ENCODE measurements around the gene SSH2.

The SSH2 gene

DNA sequence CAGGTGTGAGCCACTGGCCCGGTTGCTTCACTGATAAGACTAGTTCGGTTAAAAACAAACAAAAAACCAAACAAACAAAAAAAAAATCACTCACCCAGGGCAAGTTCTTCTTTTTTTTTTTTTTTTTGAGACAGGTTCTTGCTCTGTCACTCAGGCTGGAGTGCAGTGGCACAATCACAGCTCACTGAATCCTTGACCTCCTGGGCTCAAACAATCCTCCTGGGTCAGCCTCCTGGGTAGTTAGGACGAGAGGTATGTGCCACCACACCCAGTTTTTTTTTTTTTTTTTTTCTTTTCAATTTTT is 187.9 kb downstream of the SSH2 start:
- no peaks in the 10 kb centered on the region for H4K20me1 ChIP-seq (ENCODE audit: insufficient read depth, low read length)
- no peak for TF ChIP-seq EZH2phosphoT487 (IDR thresholded peaks at IDR 0.05; ENCODE audit: low read depth)
- TF ChIP-seq, protein P1, sequence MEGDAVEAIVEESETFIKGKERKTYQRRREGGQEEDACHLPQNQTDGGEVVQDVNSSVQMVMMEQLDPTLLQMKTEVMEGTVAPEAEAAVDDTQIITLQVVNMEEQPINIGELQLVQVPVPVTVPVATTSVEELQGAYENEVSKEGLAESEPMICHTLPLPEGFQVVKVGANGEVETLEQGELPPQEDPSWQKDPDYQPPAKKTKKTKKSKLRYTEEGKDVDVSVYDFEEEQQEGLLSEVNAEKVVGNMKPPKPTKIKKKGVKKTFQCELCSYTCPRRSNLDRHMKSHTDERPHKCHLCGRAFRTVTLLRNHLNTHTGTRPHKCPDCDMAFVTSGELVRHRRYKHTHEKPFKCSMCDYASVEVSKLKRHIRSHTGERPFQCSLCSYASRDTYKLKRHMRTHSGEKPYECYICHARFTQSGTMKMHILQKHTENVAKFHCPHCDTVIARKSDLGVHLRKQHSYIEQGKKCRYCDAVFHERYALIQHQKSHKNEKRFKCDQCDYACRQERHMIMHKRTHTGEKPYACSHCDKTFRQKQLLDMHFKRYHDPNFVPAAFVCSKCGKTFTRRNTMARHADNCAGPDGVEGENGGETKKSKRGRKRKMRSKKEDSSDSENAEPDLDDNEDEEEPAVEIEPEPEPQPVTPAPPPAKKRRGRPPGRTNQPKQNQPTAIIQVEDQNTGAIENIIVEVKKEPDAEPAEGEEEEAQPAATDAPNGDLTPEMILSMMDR (IDR thresholded peaks at IDR 0.05; ENCODE audit: low read depth, low read length): no peak

DNA sequence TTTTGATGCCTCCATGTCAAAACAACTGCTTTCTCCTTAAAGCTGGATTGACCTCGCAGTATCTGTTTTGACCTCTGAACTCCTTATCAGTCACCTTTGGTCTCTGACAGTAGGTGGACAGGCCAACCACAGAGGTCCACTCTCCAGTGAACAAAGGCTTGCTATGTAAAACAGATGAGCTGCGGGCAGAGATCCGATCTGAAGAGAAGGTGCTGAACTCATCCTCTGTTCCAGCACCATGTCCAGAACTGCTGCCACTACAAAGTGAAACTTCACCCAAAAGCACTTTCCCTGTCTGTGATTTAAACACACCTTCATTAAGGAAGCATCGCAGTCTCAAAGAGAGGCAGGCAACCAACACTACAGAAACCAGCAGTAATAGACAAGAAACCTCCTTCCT is 190.0 kb downstream of the SSH2 start:
- H3K27ac ChIP-seq (ENCODE audit: low read length): no peak overlapping the region
- H3K4me3 ChIP-seq (ENCODE audit: low read length): no peak overlapping the region
- no peaks in the 10 kb centered on the region for H3K27me3 ChIP-seq (ENCODE audit: low read depth, low read length)
- TF ChIP-seq, protein P1 (IDR thresholded peaks at IDR 0.05; ENCODE audit: low read depth, low read length): no peak
- no peak for TF ChIP-seq EZH2phosphoT487 (IDR thresholded peaks at IDR 0.05; ENCODE audit: low read depth)
- H3K9me3 ChIP-seq (ENCODE audit: insufficient read depth, low read length): no peaks in the 10 kb centered on the region
- no peaks in the 10 kb centered on the region for H3K79me2 ChIP-seq (ENCODE audit: low read length)
- no peak overlapping the region for H3K4me2 ChIP-seq (ENCODE audit: low read length)
- H3K36me3 ChIP-seq (replicated peaks; ENCODE audit: low read depth, low read length): no peaks in the 10 kb centered on the region
- H2AFZ ChIP-seq (ENCODE audit: low read depth, low read length): no peak overlapping the region
- peaks cover 5% of the 10 kb centered on the region; the same call in 1 of the 2 replicates for H3K4me1 ChIP-seq (ENCODE audit: low read length)
- no peak overlapping the region for H3K9ac ChIP-seq (ENCODE audit: low read length)
- no peaks in the 10 kb centered on the region for H4K20me1 ChIP-seq (ENCODE audit: insufficient read depth, low read length)

More for the DNA sequence above, 187.9 kb downstream of the SSH2 start:
- Histone ChIP-seq H3K4me2 (ENCODE audit: low read length) (no peak overlapping the region), H3K27ac (ENCODE audit: low read length) (no peak overlapping the region), H3K4me3 (ENCODE audit: low read length) (no peak overlapping the region), H3K9ac (ENCODE audit: low read length) (no peak overlapping the region), H3K27me3 (ENCODE audit: low read depth, low read length) (no peaks in the 10 kb centered on the region), H2AFZ (ENCODE audit: low read depth, low read length) (no peak overlapping the region), H3K4me1 (ENCODE audit: low read length) (peaks cover 5% of the 10 kb centered on the region; the same call in 1 of the 2 replicates), H3K9me3 (ENCODE audit: insufficient read depth, low read length) (no peaks in the 10 kb centered on the region), H3K79me2 (ENCODE audit: low read length) (no peaks in the 10 kb centered on the region), H3K36me3 (replicated peaks; ENCODE audit: low read depth, low read length) (no peaks in the 10 kb centered on the region)

DNA sequence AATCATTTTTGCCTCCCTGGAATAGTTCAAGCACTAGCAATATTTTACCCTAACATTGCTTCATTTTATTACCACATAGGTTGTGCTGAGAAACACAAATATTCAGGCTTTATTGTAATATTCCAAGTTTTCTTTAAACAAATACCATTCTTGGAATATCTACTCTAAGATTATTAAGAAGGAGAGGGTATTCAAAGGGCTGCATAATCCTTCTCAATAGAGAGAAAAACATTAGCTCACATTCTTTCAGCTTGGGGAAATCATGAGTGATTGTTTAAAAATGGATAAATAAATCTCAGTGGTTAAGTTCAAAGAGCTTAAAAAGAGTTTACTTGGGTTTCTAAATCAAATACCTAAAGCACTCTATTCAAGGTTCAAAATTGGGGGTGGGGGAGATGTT is 195.4 kb downstream of the SSH2 start:
- H4K20me1 ChIP-seq (ENCODE audit: insufficient read depth, low read length): no peaks in the 10 kb centered on the region
- no peak overlapping the region for H3K4me2 ChIP-seq (ENCODE audit: low read length)
- no peak overlapping the region for H2AFZ ChIP-seq (ENCODE audit: low read depth, low read length)
- H3K27me3 ChIP-seq (ENCODE audit: low read depth, low read length): no peaks in the 10 kb centered on the region
- no peak overlapping the region for H3K27ac ChIP-seq (ENCODE audit: low read length)
- H3K9me3 ChIP-seq (ENCODE audit: insufficient read depth, low read length): no peaks in the 10 kb centered on the region
- H3K36me3 ChIP-seq (replicated peaks; ENCODE audit: low read depth, low read length): no peaks in the 10 kb centered on the region
- no peak overlapping the region for H3K9ac ChIP-seq (ENCODE audit: low read length)
- no peak overlapping the region for H3K4me3 ChIP-seq (ENCODE audit: low read length)
- no peaks in the 10 kb centered on the region for H3K79me2 ChIP-seq (ENCODE audit: low read length)
- TF ChIP-seq EZH2phosphoT487 (IDR thresholded peaks at IDR 0.05; ENCODE audit: low read depth): no peak
- TF ChIP-seq, protein P1 (IDR thresholded peaks at IDR 0.05; ENCODE audit: low read depth, low read length): no peak
- no peaks in the 10 kb centered on the region for H3K4me1 ChIP-seq (ENCODE audit: low read length)

DNA sequence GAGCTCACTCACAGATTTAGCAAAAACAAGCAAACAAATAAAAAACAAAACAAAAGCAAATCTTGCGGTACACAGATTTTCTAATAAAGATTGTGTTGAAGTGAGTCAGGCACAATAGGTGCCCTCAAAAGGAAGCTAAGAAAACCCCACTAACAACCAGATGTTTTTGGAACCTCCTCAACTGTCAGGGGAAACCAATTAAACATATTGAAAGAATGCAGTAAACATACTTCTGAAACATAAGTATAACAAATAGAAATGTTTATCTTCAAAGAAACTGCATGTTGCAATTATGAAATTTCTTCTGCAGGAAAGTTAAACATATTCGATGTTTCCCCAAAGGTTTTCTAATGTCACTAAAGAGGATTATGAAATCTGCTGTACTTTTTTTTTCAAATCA is 196.9 kb downstream of the SSH2 start:
- H2AFZ ChIP-seq (ENCODE audit: low read depth, low read length): no peak overlapping the region
- H3K27ac ChIP-seq (ENCODE audit: low read length): no peak overlapping the region
- H3K27me3 ChIP-seq (ENCODE audit: low read depth, low read length): no peaks in the 10 kb centered on the region
- no peaks in the 10 kb centered on the region for H3K36me3 ChIP-seq (replicated peaks; ENCODE audit: low read depth, low read length)
- no peak overlapping the region for H3K4me2 ChIP-seq (ENCODE audit: low read length)
- no peaks in the 10 kb centered on the region for H3K4me1 ChIP-seq (ENCODE audit: low read length)
- no peak overlapping the region for H3K4me3 ChIP-seq (ENCODE audit: low read length)
- no peaks in the 10 kb centered on the region for H3K9me3 ChIP-seq (ENCODE audit: insufficient read depth, low read length)
- H3K9ac ChIP-seq (ENCODE audit: low read length): no peak overlapping the region
- H3K79me2 ChIP-seq (ENCODE audit: low read length): no peaks in the 10 kb centered on the region
- H4K20me1 ChIP-seq (ENCODE audit: insufficient read depth, low read length): no peaks in the 10 kb centered on the region
- TF ChIP-seq, protein P1 (IDR thresholded peaks at IDR 0.05; ENCODE audit: low read depth, low read length): no peak
- TF ChIP-seq EZH2phosphoT487 (IDR thresholded peaks at IDR 0.05; ENCODE audit: low read depth): no peak

Data from OCI-LY3 (cell line).